Measurements from ENCODE around the gene LRP6.

DNA sequence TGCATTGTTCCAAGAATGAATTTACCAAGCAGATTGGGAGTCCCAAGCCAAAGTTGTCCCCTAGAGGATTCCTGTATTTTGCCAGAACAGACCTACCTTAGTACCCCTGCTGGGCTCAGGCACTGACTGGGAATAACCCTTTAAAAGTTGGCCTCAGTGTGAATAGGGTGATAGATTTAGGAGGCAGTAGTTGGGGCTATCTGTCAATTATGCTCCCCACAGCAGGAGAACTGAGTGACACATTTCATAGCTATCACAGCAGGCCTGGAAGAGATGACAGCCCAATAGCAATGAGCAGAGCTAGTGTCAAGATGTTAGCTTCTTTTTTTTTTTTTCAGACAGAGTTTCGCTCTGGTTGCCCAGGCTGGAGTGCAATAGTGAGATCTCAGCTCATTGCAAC lies 14.3 kb upstream of the LRP6 start:
- TF ChIP-seq, protein P1, sequence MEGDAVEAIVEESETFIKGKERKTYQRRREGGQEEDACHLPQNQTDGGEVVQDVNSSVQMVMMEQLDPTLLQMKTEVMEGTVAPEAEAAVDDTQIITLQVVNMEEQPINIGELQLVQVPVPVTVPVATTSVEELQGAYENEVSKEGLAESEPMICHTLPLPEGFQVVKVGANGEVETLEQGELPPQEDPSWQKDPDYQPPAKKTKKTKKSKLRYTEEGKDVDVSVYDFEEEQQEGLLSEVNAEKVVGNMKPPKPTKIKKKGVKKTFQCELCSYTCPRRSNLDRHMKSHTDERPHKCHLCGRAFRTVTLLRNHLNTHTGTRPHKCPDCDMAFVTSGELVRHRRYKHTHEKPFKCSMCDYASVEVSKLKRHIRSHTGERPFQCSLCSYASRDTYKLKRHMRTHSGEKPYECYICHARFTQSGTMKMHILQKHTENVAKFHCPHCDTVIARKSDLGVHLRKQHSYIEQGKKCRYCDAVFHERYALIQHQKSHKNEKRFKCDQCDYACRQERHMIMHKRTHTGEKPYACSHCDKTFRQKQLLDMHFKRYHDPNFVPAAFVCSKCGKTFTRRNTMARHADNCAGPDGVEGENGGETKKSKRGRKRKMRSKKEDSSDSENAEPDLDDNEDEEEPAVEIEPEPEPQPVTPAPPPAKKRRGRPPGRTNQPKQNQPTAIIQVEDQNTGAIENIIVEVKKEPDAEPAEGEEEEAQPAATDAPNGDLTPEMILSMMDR (IDR thresholded peaks at IDR 0.05) = no peak
- no peak for TF ChIP-seq POLR2AphosphoS5 (IDR thresholded peaks at IDR 0.05; ENCODE audit: low read depth, low read length)
- no peak for TF ChIP-seq TCF7L2 (IDR thresholded peaks at IDR 0.05; ENCODE audit: low read depth, low read length)
- no peak for TF ChIP-seq SIN3A (IDR thresholded peaks at IDR 0.05; ENCODE audit: borderline replicate concordance, insufficient read depth, low read depth, low read length)

Measured in Panc1 (cell line).